Retinal pigment epithelial cell (primary cell): ENCODE results near the gene PSEN2.

Experiments
- DNase-seq: peaks from one replicate; pipeline ENCODE4 v3.0.0-alpha.2; 2010; ENCODE audit warnings: low read depth
- H3K4me3 ChIP-seq: 2 replicates; pipeline ENCODE4 v1.5.1; 2011; ENCODE audit warnings: mild to moderate bottlenecking, low read length, control low read depth, moderate library complexity
- CTCF ChIP-seq: conservative IDR thresholded peaks from 2 replicates; pipeline ENCODE4 v1.5.1; 2011; ENCODE audit warnings: low read depth, low read length, control low read depth, inconsistent platforms

The PSEN2 gene

GRCh38 chr1:226892524-226892875 is 22.1 kb downstream of the PSEN2 start:
- no peak for DNase-seq
- no peak for TF ChIP-seq CTCF

GRCh38 chr1:226893936-226894335 is 23.5 kb downstream of the PSEN2 start:
- no peak overlapping the region for H3K4me3 ChIP-seq
- no peak for DNase-seq
- TF ChIP-seq CTCF, result no peak

More at GRCh38 chr1:226892524-226892875, 22.1 kb downstream of the PSEN2 start:
- H3K4me3 ChIP-seq, result no peak overlapping the region

- TF ChIP-seq CTCF, result no peak
Observed at GRCh38 chr1:226894826-226895225, 24.4 kb downstream of the PSEN2 start.

GRCh38 chr1:226895644-226896043 is 25.2 kb downstream of the PSEN2 start:
- no peak for DNase-seq
- TF ChIP-seq CTCF, result no peak
- no peak overlapping the region for H3K4me3 ChIP-seq

More at GRCh38 chr1:226894826-226895225, 24.4 kb downstream of the PSEN2 start:
- DNase-seq, result no peak
- no peak overlapping the region for H3K4me3 ChIP-seq

GRCh38 chr1:226898246-226898645 is 27.8 kb downstream of the PSEN2 start:
- DNase-seq, result no peak
- TF ChIP-seq CTCF, result no peak
- no peak overlapping the region for H3K4me3 ChIP-seq

GRCh38 chr1:226901421-226901820 is 31.0 kb downstream of the PSEN2 start:
- DNase-seq, result no peak
- no peak for TF ChIP-seq CTCF
- H3K4me3 ChIP-seq, result no peak overlapping the region

GRCh38 chr1:226902601-226903000 is 32.2 kb downstream of the PSEN2 start:
- no peak for DNase-seq
- H3K4me3 ChIP-seq, result no peak overlapping the region
- TF ChIP-seq CTCF, result no peak
